Neural cell (in vitro differentiated cells): ENCODE results near the gene MT1HL1. TPM values are rescaled to one million over a fixed set of nuclear protein-coding genes. Genes with fewer than 3 reads are reported as not detected.

Experiments
- H2AFZ ChIP-seq: fragments of 200-600, 300-800 bp; sonication (generic), shearing (Covaris generic); 2 replicates; pipeline ENCODE4 v1.6.0; 2014; ENCODE audit warnings: low read depth, mild to moderate bottlenecking, antibody characterized with exemption, low read length, moderate library complexity
- H3F3A ChIP-seq: fragments of 200-600 bp; shearing (Covaris generic); 2 replicates; pipeline ENCODE4 v1.6.1; 2016; ENCODE audit warnings: mild to moderate bottlenecking, moderate library complexity, mixed read lengths, antibody characterized with exemption, low read length; ENCODE audit not compliant: insufficient read depth, poor library complexity, severe bottlenecking
- H3K27ac ChIP-seq: fragments of 200-600, 300-800 bp; sonication (generic), shearing (Covaris generic); 2 replicates; pipeline ENCODE4 v1.5.1; 2014; ENCODE audit warnings: mild to moderate bottlenecking, low read length, moderate library complexity
- H3K27me3 ChIP-seq: fragments of 300-800, 200-600 bp; sonication (generic), shearing (Covaris generic); 2 replicates; pipeline ENCODE4 v1.6.0; 2014; ENCODE audit warnings: mild to moderate bottlenecking, low read depth, low read length, moderate library complexity; ENCODE audit not compliant: insufficient read depth
- H3K36me3 ChIP-seq: fragments of 300-800, 200-600 bp; sonication (generic), shearing (Covaris generic); 2 replicates; pipeline ENCODE4 v1.5.1; 2014; ENCODE audit warnings: mild to moderate bottlenecking, antibody characterized with exemption, low read length, moderate library complexity; ENCODE audit not compliant: insufficient read depth
- H3K4me2 ChIP-seq: fragments of 300-800, 200-600 bp; sonication (generic), shearing (Covaris generic); 2 replicates; pipeline ENCODE4 v1.6.0; 2014; ENCODE audit warnings: mild to moderate bottlenecking, low read length
- H3K4me3 ChIP-seq: fragments of 300-800, 200-600 bp; sonication (generic), shearing (Covaris generic); 2 replicates; pipeline ENCODE4 v1.5.1; 2014; ENCODE audit warnings: mild to moderate bottlenecking, low read length, moderate library complexity
- H3K79me2 ChIP-seq: fragments of 200-600 bp; shearing (Covaris generic); replicated peaks from 2 replicates; pipeline ENCODE4 v1.6.0; 2014; ENCODE audit warnings: mild to moderate bottlenecking, low read length, moderate library complexity; ENCODE audit not compliant: insufficient read depth
- H3K9ac ChIP-seq: fragments of 300-800, 200-600 bp; sonication (generic), shearing (Covaris generic); 2 replicates; pipeline ENCODE4 v1.6.1; 2016; ENCODE audit warnings: mild to moderate bottlenecking, low read length, mixed read lengths
- H3K9me2 ChIP-seq: fragments of 200-600 bp; shearing (Covaris generic); 2 replicates; pipeline ENCODE4 v1.6.1; 2016; ENCODE audit warnings: mild to moderate bottlenecking, low read length, mixed read lengths; ENCODE audit not compliant: insufficient read depth
- H3K9me3 ChIP-seq: fragments of 200-600, 300-800 bp; sonication (generic), shearing (Covaris generic); 2 replicates; pipeline ENCODE4 v1.6.1; 2016; ENCODE audit warnings: mild to moderate bottlenecking, mixed run types, low read length, moderate library complexity, mixed read lengths
- H4K20me1 ChIP-seq: fragments of 200-600 bp; shearing (Covaris generic); 2 replicates; pipeline ENCODE4 v1.6.1; 2016; ENCODE audit warnings: mild to moderate bottlenecking, mixed run types; ENCODE audit not compliant: insufficient read depth
- EP300 ChIP-seq: fragments of 450-650 bp; conservative IDR thresholded peaks from 2 replicates; pipeline ENCODE4 v1.6.1; 2014; ENCODE audit warnings: antibody characterized with exemption, mild to moderate bottlenecking, moderate library complexity; ENCODE audit not compliant: poor library complexity, severe bottlenecking
- EZH2 ChIP-seq: fragments of 200-600, 300-800 bp; shearing (Covaris generic), sonication (generic); IDR thresholded peaks from 2 replicates; pipeline ENCODE4 v1.6.1; 2014; ENCODE audit warnings: antibody characterized with exemption, low read length, borderline replicate concordance, mild to moderate bottlenecking; ENCODE audit not compliant: insufficient read depth, poor library complexity, severe bottlenecking
- MXI1 ChIP-seq: fragments of 450-650 bp; conservative IDR thresholded peaks from 2 replicates; pipeline ENCODE4 v1.6.1; 2014; ENCODE audit warnings: antibody characterized with exemption, mild to moderate bottlenecking; ENCODE audit not compliant: poor library complexity, severe bottlenecking
- POLR2AphosphoS5 ChIP-seq: IDR thresholded peaks from 2 replicates; pipeline ENCODE4 v1.6.1; 2012
- RAD21 ChIP-seq: fragments of 450-650 bp; conservative IDR thresholded peaks from 2 replicates; pipeline ENCODE4 v1.6.1; 2014; ENCODE audit warnings: antibody characterized with exemption, mild to moderate bottlenecking, moderate library complexity
- SMC3 ChIP-seq: fragments of 450-650 bp; conservative IDR thresholded peaks from 2 replicates; pipeline ENCODE4 v1.6.1; 2014; ENCODE audit warnings: antibody characterized with exemption, mild to moderate bottlenecking, moderate library complexity; ENCODE audit not compliant: poor library complexity
- TAF1 ChIP-seq: IDR thresholded peaks from 2 replicates; pipeline ENCODE4 v1.6.1; 2012; ENCODE audit warnings: low read depth
- polyA plus RNA-seq: library from polyadenylated mRNA; depleted of rRNA; stranded (reverse); fragments of >200 nt; gene quantifications from 2 replicates; pipeline ENCODE4 v1.2.3, GENCODE V29; 2014
- TF ChIP-seq, protein P1 (sequence below): IDR thresholded peaks from 2 replicates; pipeline ENCODE4 v1.6.1; 2012; ENCODE audit warnings: borderline replicate concordance
- TF ChIP-seq, protein P2 (sequence below): fragments of 450-650 bp; IDR thresholded peaks from 2 replicates; pipeline ENCODE4 v1.5.1; 2014; ENCODE audit warnings: antibody characterized with exemption, mild to moderate bottlenecking, moderate library complexity; ENCODE audit not compliant: poor library complexity, severe bottlenecking

The MT1HL1 gene
- polyA plus RNA-seq, 1 donor from 2014 or later, result not detected

DNA sequence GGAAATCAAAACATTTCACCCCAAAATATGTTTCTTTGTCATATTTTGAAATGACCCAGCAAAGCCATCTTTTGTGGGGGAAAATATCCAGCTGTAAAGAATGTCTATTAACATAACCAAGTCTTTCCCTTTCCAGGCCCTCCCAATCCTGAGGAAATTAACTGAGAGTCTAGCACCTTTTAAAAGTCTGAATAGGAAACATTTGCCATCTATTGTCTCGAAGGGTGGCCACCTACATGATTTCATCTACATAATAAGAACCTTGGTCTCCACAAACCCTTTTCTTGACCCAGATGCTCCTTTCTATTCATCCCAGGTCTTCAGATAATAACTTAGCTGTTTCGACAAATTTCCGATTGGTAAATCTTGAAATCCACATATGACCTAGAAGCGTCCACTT lies 5.4 kb upstream of the MT1HL1 start:
- H3K9ac ChIP-seq, result no peak overlapping the region
- no peaks in the 10 kb centered on the region for H3K9me2 ChIP-seq
- no peaks in the 10 kb centered on the region for H4K20me1 ChIP-seq
- no peak overlapping the region for H3K4me3 ChIP-seq
- TF ChIP-seq EZH2, result no peak
- TF ChIP-seq, protein P1, sequence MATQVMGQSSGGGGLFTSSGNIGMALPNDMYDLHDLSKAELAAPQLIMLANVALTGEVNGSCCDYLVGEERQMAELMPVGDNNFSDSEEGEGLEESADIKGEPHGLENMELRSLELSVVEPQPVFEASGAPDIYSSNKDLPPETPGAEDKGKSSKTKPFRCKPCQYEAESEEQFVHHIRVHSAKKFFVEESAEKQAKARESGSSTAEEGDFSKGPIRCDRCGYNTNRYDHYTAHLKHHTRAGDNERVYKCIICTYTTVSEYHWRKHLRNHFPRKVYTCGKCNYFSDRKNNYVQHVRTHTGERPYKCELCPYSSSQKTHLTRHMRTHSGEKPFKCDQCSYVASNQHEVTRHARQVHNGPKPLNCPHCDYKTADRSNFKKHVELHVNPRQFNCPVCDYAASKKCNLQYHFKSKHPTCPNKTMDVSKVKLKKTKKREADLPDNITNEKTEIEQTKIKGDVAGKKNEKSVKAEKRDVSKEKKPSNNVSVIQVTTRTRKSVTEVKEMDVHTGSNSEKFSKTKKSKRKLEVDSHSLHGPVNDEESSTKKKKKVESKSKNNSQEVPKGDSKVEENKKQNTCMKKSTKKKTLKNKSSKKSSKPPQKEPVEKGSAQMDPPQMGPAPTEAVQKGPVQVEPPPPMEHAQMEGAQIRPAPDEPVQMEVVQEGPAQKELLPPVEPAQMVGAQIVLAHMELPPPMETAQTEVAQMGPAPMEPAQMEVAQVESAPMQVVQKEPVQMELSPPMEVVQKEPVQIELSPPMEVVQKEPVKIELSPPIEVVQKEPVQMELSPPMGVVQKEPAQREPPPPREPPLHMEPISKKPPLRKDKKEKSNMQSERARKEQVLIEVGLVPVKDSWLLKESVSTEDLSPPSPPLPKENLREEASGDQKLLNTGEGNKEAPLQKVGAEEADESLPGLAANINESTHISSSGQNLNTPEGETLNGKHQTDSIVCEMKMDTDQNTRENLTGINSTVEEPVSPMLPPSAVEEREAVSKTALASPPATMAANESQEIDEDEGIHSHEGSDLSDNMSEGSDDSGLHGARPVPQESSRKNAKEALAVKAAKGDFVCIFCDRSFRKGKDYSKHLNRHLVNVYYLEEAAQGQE, result no peak
- TF ChIP-seq POLR2AphosphoS5, result no peak
- no peak for TF ChIP-seq SMC3
- no peak for TF ChIP-seq TAF1
- no peak for TF ChIP-seq EP300
- no peak for TF ChIP-seq RAD21
- no peak for TF ChIP-seq MXI1
- TF ChIP-seq, protein P2, sequence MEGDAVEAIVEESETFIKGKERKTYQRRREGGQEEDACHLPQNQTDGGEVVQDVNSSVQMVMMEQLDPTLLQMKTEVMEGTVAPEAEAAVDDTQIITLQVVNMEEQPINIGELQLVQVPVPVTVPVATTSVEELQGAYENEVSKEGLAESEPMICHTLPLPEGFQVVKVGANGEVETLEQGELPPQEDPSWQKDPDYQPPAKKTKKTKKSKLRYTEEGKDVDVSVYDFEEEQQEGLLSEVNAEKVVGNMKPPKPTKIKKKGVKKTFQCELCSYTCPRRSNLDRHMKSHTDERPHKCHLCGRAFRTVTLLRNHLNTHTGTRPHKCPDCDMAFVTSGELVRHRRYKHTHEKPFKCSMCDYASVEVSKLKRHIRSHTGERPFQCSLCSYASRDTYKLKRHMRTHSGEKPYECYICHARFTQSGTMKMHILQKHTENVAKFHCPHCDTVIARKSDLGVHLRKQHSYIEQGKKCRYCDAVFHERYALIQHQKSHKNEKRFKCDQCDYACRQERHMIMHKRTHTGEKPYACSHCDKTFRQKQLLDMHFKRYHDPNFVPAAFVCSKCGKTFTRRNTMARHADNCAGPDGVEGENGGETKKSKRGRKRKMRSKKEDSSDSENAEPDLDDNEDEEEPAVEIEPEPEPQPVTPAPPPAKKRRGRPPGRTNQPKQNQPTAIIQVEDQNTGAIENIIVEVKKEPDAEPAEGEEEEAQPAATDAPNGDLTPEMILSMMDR, result no peak
- no peak overlapping the region for H3K27ac ChIP-seq
- H3K36me3 ChIP-seq, result no peaks in the 10 kb centered on the region
- H3K4me2 ChIP-seq, result no peak overlapping the region
- H3K27me3 ChIP-seq, result no peaks in the 10 kb centered on the region
- H3K79me2 ChIP-seq, result no peaks in the 10 kb centered on the region
- H2AFZ ChIP-seq, result no peak overlapping the region
- H3F3A ChIP-seq, result no peaks in the 10 kb centered on the region
- no peaks in the 10 kb centered on the region for H3K9me3 ChIP-seq

DNA sequence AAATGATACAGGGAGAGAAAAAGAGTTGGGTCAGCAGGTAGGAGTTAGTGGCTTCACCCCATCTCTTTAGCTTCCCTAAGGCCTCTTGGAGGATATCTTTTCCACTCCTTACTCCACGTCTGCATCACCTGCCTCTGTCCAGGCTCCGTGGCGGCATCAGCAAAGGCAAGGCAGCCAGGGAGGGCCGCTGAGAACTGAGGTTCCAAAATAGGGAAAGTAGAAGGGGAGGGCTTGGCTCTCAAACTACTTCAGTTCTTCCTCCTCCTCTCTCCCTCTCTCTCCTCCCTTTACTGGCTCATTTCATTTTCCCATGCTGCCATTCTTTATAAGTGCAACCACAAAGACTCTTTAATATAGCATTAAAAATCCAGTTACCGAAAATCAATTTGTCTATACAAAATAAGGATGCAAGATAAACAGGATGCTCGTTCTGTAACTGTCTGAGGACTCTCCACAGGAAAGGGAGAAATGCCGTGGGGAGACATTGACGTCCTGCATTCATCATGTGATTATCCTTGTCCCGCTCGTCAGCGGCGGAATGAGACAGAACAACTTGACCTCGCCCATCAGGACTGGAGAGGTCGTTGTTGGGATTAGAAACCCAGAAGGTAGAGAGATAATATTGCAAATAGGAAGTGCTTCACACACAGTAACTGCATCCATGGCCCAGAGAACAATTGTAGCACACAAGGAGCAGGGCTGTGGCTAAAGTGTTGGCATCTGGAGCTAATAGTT lies 3.1 kb upstream of the MT1HL1 start:
- Histone ChIP-seq H3K9ac (no peak overlapping the region), H3F3A (no peaks in the 10 kb centered on the region), H4K20me1 (no peaks in the 10 kb centered on the region), H3K27ac (no peak overlapping the region), H3K9me3 (no peaks in the 10 kb centered on the region), H3K4me2 (no peak overlapping the region), H3K79me2 (no peaks in the 10 kb centered on the region), H3K27me3 (no peaks in the 10 kb centered on the region), H3K9me2 (no peaks in the 10 kb centered on the region), H2AFZ (no peak overlapping the region), H3K4me3 (no peak overlapping the region), H3K36me3 (no peaks in the 10 kb centered on the region)
- no peak for TF ChIP-seq TAF1
- TF ChIP-seq, protein P2, result no peak
- TF ChIP-seq EP300, result no peak
- no peak for TF ChIP-seq RAD21
- TF ChIP-seq EZH2, result no peak
- TF ChIP-seq, protein P1, result no peak
- TF ChIP-seq MXI1, result no peak
- TF ChIP-seq POLR2AphosphoS5, result no peak
- no peak for TF ChIP-seq SMC3
